HL-60/S4 treated with phorbol 12-myristate 13-acetate at 8.2 ng/mL for 4 days and 3 days (cell line): ENCODE data around the gene SIRT2.
"Not testable (repeated sequence)": the region's sequence is repeated elsewhere in the genome, so short reads cannot be mapped to it uniquely, and the experiment has no call there.

Source experiments
- in situ Hi-C: fragments of 300-500 bp; cut with MboI; formaldehyde crosslinking; loops from 2 replicates; pipeline ENCODE4 v1.15.0; 2022; ENCODE audit warnings: low sequenced_read_pairs

SIRT2 gene

GRCh38 chr19:38900743-38901190 lies 1.3 kb upstream of the SIRT2 start:
- in situ Hi-C loops = loop anchor here (25.0 kb wide), 1 partner anchor 488 kb away; the partner anchor contains the start of gene FAM98C

GRCh38 chr19:38900202-38900629 lies 798 bp upstream of the SIRT2 start:
- in situ Hi-C loops = loop anchor here (25.0 kb wide), 1 partner anchor 488 kb away; the partner anchor contains the start of gene FAM98C

GRCh38 chr19:38898788-38899446 lies 501 bp downstream of the SIRT2 start:
- in situ Hi-C loops = no loop called here

- in situ Hi-C loops = no loop called here
These were observed 4.5 kb downstream of the SIRT2 start for GRCh38 chr19:38894968-38895367.

- in situ Hi-C loops = no loop called here
These were observed 6.1 kb downstream of the SIRT2 start for GRCh38 chr19:38893341-38893771.

GRCh38 chr19:38892841-38893240 lies 6.6 kb downstream of the SIRT2 start:
- in situ Hi-C loops = no loop called here

GRCh38 chr19:38891771-38892170 lies 7.6 kb downstream of the SIRT2 start:
- in situ Hi-C loops = no loop called here

GRCh38 chr19:38890686-38891085 lies 8.7 kb downstream of the SIRT2 start:
- in situ Hi-C loops = no loop called here

GRCh38 chr19:38889803-38890202 lies 9.6 kb downstream of the SIRT2 start:
- in situ Hi-C loops = no loop called here

GRCh38 chr19:38888876-38889275 lies 10.5 kb downstream of the SIRT2 start:
- in situ Hi-C loops = no loop called here

GRCh38 chr19:38884691-38885090 lies 14.7 kb downstream of the SIRT2 start:
- in situ Hi-C loops = not testable (repeated sequence)

- in situ Hi-C loops = no loop called here
These were observed 16.1 kb downstream of the SIRT2 start for GRCh38 chr19:38883286-38883685.

GRCh38 chr19:38880882-38881609 lies 18.4 kb downstream of the SIRT2 start:
- in situ Hi-C loops = no loop called here

GRCh38 chr19:38880076-38880881 lies 19.1 kb downstream of the SIRT2 start:
- in situ Hi-C loops = no loop called here

GRCh38 chr19:38879400-38879751 lies 20.0 kb downstream of the SIRT2 start:
- in situ Hi-C loops = no loop called here

GRCh38 chr19:38878575-38879399 lies 20.6 kb downstream of the SIRT2 start:
- in situ Hi-C loops = no loop called here

- in situ Hi-C loops = no loop called here
These were observed 21.4 kb downstream of the SIRT2 start, which contains the start of gene RINL for GRCh38 chr19:38877781-38878574. Gene RINL, minus strand, starts transcription at chr19:38878275. Its CDS starts 1,533 bp downstream, at chr19:38876742.

- in situ Hi-C loops = no loop called here
These were observed 23.6 kb downstream of the SIRT2 start for GRCh38 chr19:38875656-38876395.

- in situ Hi-C loops = not testable (repeated sequence)
These were observed 26.0 kb downstream of the SIRT2 start for GRCh38 chr19:38873400-38873799.
